GM12874 (cell line): ENCODE measurements around the gene SPHKAP.
A peak's percentile ranks its signal among the peaks of the same experiment; 100 is the strongest.

Experiments
- CTCF ChIP-seq: IDR thresholded peaks from 2 replicates; pipeline ENCODE4 v1.5.1; 2011; ENCODE audit warnings: low read depth, mild to moderate bottlenecking, control low read depth, low read length, moderate library complexity; ENCODE audit not compliant: insufficient read depth

Gene SPHKAP

GRCh38 chr2:228048838-228049490 is 132.5 kb downstream of the SPHKAP start:
- no peak for TF ChIP-seq CTCF

- TF ChIP-seq CTCF = no peak
Observed at GRCh38 chr2:228040995-228041394, 140.5 kb downstream of the SPHKAP start.

- TF ChIP-seq CTCF = peak; percentile 49; the same call in 1 of the 2 replicates
Observed at GRCh38 chr2:228039752-228040534, 141.5 kb downstream of the SPHKAP start.

GRCh38 chr2:228038967-228039366 is 142.5 kb downstream of the SPHKAP start:
- no peak for TF ChIP-seq CTCF

GRCh38 chr2:228037915-228038314 is 143.6 kb downstream of the SPHKAP start:
- no peak for TF ChIP-seq CTCF

GRCh38 chr2:228023619-228024018 is 157.9 kb downstream of the SPHKAP start:
- TF ChIP-seq CTCF = no peak

- TF ChIP-seq CTCF = no peak
Observed at GRCh38 chr2:228018311-228018710, 163.2 kb downstream of the SPHKAP start.
